IMR-90 (cell line): ENCODE results near the gene PDILT. TPM values are rescaled to one million over a fixed set of nuclear protein-coding genes. Genes with fewer than 3 reads are reported as not detected.

Source experiments
- ATAC-seq: fragments of 200-7000 bp; cut with Tn5 transposase; 2 replicates; pipeline ENCODE4 v1.9.1; 2020; ENCODE audit warnings: low read depth, mild to moderate bottlenecking, moderate library complexity
- BruUV-seq: library from RNA; stranded (reverse); fragments of 400-500 nt; replicated peaks from 2 replicates; lab custom pipeline; 2021; lab: Mats Ljungman, UMichigan
- CTCF ChIA-PET: fragments of 300-600 bp; formaldehyde crosslinking; extraction: SDS; loops from one replicate; lab custom pipeline; 2021; ENCODE audit warnings: antibody characterized with exemption; lab: Yijun Ruan, JAX
- POLR2A ChIA-PET: fragments of 300-600 bp; sonication (Branson Sonifier 250); formaldehyde crosslinking; loops from one replicate; lab custom pipeline; 2022; ENCODE audit warnings: antibody characterized with exemption; ENCODE audit not compliant: unreplicated experiment; lab: Charles Lee
- DNase-seq: peaks from one replicate; pipeline ENCODE4 v3.0.0; 2013
- H2AFZ ChIP-seq: replicated peaks from 2 replicates; pipeline ENCODE3; 2013; ENCODE audit warnings: low read length, mild to moderate bottlenecking; ENCODE audit not compliant: poor library complexity
- H2AK5ac ChIP-seq: 2 replicates; pipeline ENCODE4 v1.6.1; 2013; ENCODE audit warnings: low read depth, low read length, inconsistent platforms
- H2AK9ac ChIP-seq: replicated peaks from 2 replicates; pipeline ENCODE3; 2013; ENCODE audit warnings: mild to moderate bottlenecking, low read depth, low read length, moderate library complexity; ENCODE audit not compliant: poor library complexity
- H2BK120ac ChIP-seq: 2 replicates; pipeline ENCODE4 v1.6.1; 2013; ENCODE audit warnings: low read depth, low read length, inconsistent platforms
- H2BK15ac ChIP-seq: 3 replicates; pipeline ENCODE4 v1.6.1; 2013; ENCODE audit warnings: low read depth, low read length, inconsistent platforms
- H2BK20ac ChIP-seq: 2 replicates; pipeline ENCODE4 v1.6.1; 2013; ENCODE audit warnings: low read depth, mild to moderate bottlenecking, inconsistent platforms, low read length, moderate library complexity
- H2BK5ac ChIP-seq: 2 replicates; pipeline ENCODE4 v1.6.1; 2013; ENCODE audit warnings: mild to moderate bottlenecking, low read depth, low read length, inconsistent platforms; ENCODE audit not compliant: poor library complexity, severe bottlenecking
- H3K14ac ChIP-seq: replicated peaks from 2 replicates; pipeline ENCODE4 v1.6.1; 2013; ENCODE audit warnings: low read depth, low read length, inconsistent platforms
- H3K18ac ChIP-seq: 2 replicates; pipeline ENCODE4 v1.6.1; 2013; ENCODE audit warnings: low read depth, low read length, control low read depth
- H3K23ac ChIP-seq: 2 replicates; pipeline ENCODE4 v1.6.1; 2013; ENCODE audit warnings: low read depth, low read length, inconsistent platforms
- H3K27ac ChIP-seq: 2 replicates; pipeline ENCODE4 v1.5.1; 2013; ENCODE audit warnings: mild to moderate bottlenecking, control low read depth, low read length; ENCODE audit not compliant: insufficient read depth
- H3K27me3 ChIP-seq: 2 replicates; pipeline ENCODE4 v1.6.1; 2013; ENCODE audit warnings: low read length; ENCODE audit not compliant: control insufficient read depth, insufficient read depth
- H3K36me3 ChIP-seq: 2 replicates; pipeline ENCODE4 v1.6.1; 2013; ENCODE audit warnings: low read length, mixed read lengths; ENCODE audit not compliant: control insufficient read depth, insufficient read depth
- H3K4ac ChIP-seq: 2 replicates; pipeline ENCODE4 v1.6.1; 2013; ENCODE audit warnings: low read depth, low read length, inconsistent platforms
- H3K4me1 ChIP-seq: 2 replicates; pipeline ENCODE4 v1.6.1; 2013; ENCODE audit warnings: low read length, mixed read lengths; ENCODE audit not compliant: control insufficient read depth, insufficient read depth
- H3K4me2 ChIP-seq: 2 replicates; pipeline ENCODE4 v1.6.1; 2013; ENCODE audit warnings: low read depth, mild to moderate bottlenecking, control low read depth, low read length, moderate library complexity
- H3K4me3 ChIP-seq: 2 replicates; pipeline ENCODE4 v1.5.1; 2013; ENCODE audit warnings: low read depth, mild to moderate bottlenecking, control low read depth, low read length, moderate library complexity; ENCODE audit not compliant: insufficient read depth
- H3K56ac ChIP-seq: 2 replicates; pipeline ENCODE4 v1.6.1; 2013; ENCODE audit warnings: low read length, inconsistent platforms; ENCODE audit not compliant: insufficient read depth; ENCODE audit errors: extremely low read depth
- H3K79me1 ChIP-seq, 2 experiments: 2 replicates each; pipeline ENCODE4 v1.6.1; 2013; ENCODE audit warnings: low read length in 2 of 2, inconsistent platforms in 1 of 2, low read depth in 1 of 2
- H3K9ac ChIP-seq: 2 replicates; pipeline ENCODE4 v1.6.1; 2013; ENCODE audit warnings: low read depth, low read length, control low read depth
- H3K9me1 ChIP-seq: 2 replicates; pipeline ENCODE4 v1.6.1; 2013; ENCODE audit warnings: low read length, inconsistent platforms; ENCODE audit not compliant: insufficient read depth
- H3K9me3 ChIP-seq: 2 replicates; pipeline ENCODE4 v1.6.1; 2013; ENCODE audit warnings: low read length; ENCODE audit not compliant: control insufficient read depth, insufficient read depth
- H4K20me1 ChIP-seq: 2 replicates; pipeline ENCODE4 v1.6.1; 2013; ENCODE audit warnings: low read length, inconsistent platforms; ENCODE audit not compliant: insufficient read depth
- H4K5ac ChIP-seq: 2 replicates; pipeline ENCODE4 v1.6.1; 2013; ENCODE audit warnings: mild to moderate bottlenecking, low read depth, low read length, control low read depth
- H4K8ac ChIP-seq, 2 experiments: 2 replicates each; pipeline ENCODE4 v1.6.1; 2013; ENCODE audit warnings: low read depth in 2 of 2, low read length in 2 of 2, control low read depth in 1 of 2, inconsistent platforms in 1 of 2
- H4K91ac ChIP-seq: 2 replicates; pipeline ENCODE4 v1.6.1; 2013; ENCODE audit warnings: low read depth, low read length, inconsistent platforms; ENCODE audit not compliant: insufficient read depth
- BHLHE40 ChIP-seq: fragments of 150-350 bp; IDR thresholded peaks from 2 replicates; pipeline ENCODE4 v1.6.1; 2016; ENCODE audit warnings: mild to moderate bottlenecking, low read depth, low read length
- FOS ChIP-seq: fragments of 150-350 bp; IDR thresholded peaks from 2 replicates; pipeline ENCODE4 v1.6.1; 2016; ENCODE audit warnings: low read depth, low read length
- RAD21 ChIP-seq: IDR thresholded peaks from 2 replicates; pipeline ENCODE4 v1.6.1; 2012; ENCODE audit warnings: low read length, improper control_type of control experiment
- WGBS, 2 experiments: methylation state at CpG; one replicate each; pipeline versions ENCODE4 v1.1.5 to v1.1.7; 2013; ENCODE audit warnings: missing lambda C conversion rate in 2 of 2; ENCODE audit not compliant: insufficient read length in 1 of 2; ENCODE audit errors: extremely low coverage in 2 of 2; 5-methylcytosine and 5-hydroxymethylcytosine counted together
- dilution Hi-C: fragments of 300-500 bp; cut with HindIII; formaldehyde crosslinking; loops from one replicate; pipeline ENCODE4 v1.14.3; 2018; ENCODE audit warnings: low sequenced_read_pairs; ENCODE audit not compliant: unreplicated experiment
- in situ Hi-C: fragments of 300-500 bp; cut with MboI; formaldehyde crosslinking; loops from 3 replicates; pipeline ENCODE4 v1.14.3; 2019; ENCODE audit warnings: low sequenced_read_pairs, inconsistent platforms, mixed read lengths
- intact Hi-C: fragments of 100-400 bp; cut with micrococcal nuclease; formaldehyde crosslinking; loops from 2 replicates; pipeline ENCODE4 v1.10.0; 2022
- polyA plus RNA-seq, 3 experiments: library from polyadenylated mRNA; depleted of rRNA; stranded (reverse); fragments of >200 nt; gene quantifications; 2 replicates each; pipeline ENCODE4 v1.2.3, GENCODE V29; 2012; ENCODE audit warnings: low replicate concordance in 1 of 3
- total RNA-seq: library from RNA; depleted of rRNA; stranded (reverse); fragments of >200 nt; gene quantifications from 2 replicates; pipeline ENCODE4 v1.2.3, GENCODE V29; 2012

The PDILT gene
- total and polyA plus RNA-seq, 2 of the 4 experiments (the other 2 are of a cell fraction) = not detected

DNA sequence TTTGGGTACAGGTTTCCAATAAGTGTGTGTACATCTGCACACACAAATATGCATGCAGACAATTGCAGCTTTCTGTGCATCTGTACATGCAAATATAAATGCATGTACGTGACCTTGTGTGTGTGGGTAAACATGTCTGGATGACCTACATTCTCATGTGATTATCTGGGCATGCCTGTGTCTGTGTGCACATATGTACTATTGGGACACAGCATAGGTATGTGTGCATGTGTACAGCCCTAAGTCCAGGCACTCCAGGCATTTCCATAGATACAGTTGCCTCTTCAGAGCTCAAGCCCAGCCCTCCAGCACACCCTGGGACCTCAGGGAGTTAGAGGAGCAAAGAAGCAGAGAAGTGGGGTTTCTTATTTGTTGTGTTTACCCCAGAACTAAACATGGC is 70.1 kb downstream of the PDILT start:
- intact Hi-C loops = no loop called here
- Histone ChIP-seq H3K23ac (no peak overlapping the region), H3K9me1 (no peaks in the 10 kb centered on the region), H2BK120ac (no peak overlapping the region), H3K9ac (no peak overlapping the region), H3K18ac (no peak overlapping the region), H2BK5ac (no peak overlapping the region), H3K56ac (no peak overlapping the region), H3K4me1 (no peaks in the 10 kb centered on the region), H3K4me3 (no peak overlapping the region), H3K79me1 (no peaks in the 10 kb centered on the region), H2AK5ac (no peak overlapping the region), H4K20me1 (no peaks in the 10 kb centered on the region), H4K8ac (no peak overlapping the region), H3K36me3 (no peaks in the 10 kb centered on the region), H2BK15ac (no peak overlapping the region), H2AK9ac (no peak overlapping the region), H3K14ac (no peak overlapping the region), H2BK20ac (no peak overlapping the region), H3K9me3 (peaks cover 20% of the 10 kb centered on the region), H3K4me2 (no peak overlapping the region), H3K27me3 (no peaks in the 10 kb centered on the region), H4K91ac (no peak overlapping the region), H2AFZ (no peak overlapping the region), H3K27ac (no peak overlapping the region), H4K5ac (no peak overlapping the region), H3K4ac (no peak overlapping the region)
- no CpG with 5 or more reads among the region's 1 CpG for WGBS, 2 experiments
- TF ChIP-seq FOS (no peak), BHLHE40 (no peak), RAD21 (no peak)
- ATAC-seq = no peak
- in situ Hi-C loops = loop anchor here (25.0 kb wide), 1 partner anchor 172 kb away; no protein-coding TSS in a partner anchor
- dilution Hi-C loops = no loop called here
- CTCF ChIA-PET = no interaction called here
- POLR2A ChIA-PET = no interaction called here
- BruUV-seq = no TSS peak
- no peak for DNase-seq
